LNCaP clone FGC (cell line): ENCODE measurements around the gene DYSF.

ENCODE experiments used
- DNase-seq: peaks from one replicate; pipeline ENCODE4 v3.0.0-alpha.2; 2011; ENCODE audit warnings: low read depth
- H3K4me3 ChIP-seq: 2 replicates; pipeline ENCODE4 v1.5.1; 2011; ENCODE audit warnings: mild to moderate bottlenecking, low read depth, low read length, control low read depth
- TF ChIP-seq, protein P1 (sequence below): IDR thresholded peaks from 2 replicates; pipeline ENCODE4 v1.5.1; 2012; ENCODE audit warnings: mild to moderate bottlenecking; ENCODE audit not compliant: control insufficient read depth, insufficient read depth; ENCODE audit errors: extremely low read depth

DYSF gene

DNA sequence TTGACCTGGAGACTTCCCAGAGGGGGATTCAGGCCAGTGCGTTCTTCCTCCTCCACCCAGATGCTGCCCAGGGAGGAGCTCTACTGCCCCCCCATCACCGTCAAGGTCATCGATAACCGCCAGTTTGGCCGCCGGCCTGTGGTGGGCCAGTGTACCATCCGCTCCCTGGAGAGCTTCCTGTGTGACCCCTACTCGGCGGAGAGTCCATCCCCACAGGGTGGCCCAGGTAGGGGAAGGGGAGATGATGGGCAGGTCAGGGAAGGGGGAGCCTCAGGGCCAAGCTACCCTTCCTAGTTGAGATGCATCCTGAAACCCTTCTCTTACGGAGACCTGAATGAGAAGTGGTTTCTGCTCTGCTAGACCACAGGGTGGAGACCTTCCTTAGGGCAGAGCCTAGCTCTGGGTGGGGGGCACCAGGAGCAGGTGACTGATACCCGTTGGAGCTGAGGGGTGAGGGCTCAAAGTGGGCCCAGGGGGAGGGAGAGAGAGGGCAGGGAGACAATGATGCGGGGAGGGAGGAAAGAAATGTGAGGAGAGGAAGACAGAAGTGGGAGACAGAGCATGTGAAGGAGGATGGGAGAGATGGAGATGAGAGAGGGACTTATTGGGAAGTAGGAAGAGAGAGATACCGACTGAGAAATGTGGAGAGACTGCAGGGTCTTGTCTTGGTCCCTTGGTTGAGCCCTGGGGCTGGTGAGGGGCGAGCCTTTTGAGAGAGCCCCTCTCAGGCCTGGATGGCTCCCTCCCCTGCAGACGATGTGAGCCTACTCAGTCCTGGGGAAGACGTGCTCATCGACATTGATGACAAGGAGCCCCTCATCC is 159.4 kb downstream of the DYSF start:
- no peak for DNase-seq
- no peak overlapping the region for H3K4me3 ChIP-seq
- TF ChIP-seq, protein P1, sequence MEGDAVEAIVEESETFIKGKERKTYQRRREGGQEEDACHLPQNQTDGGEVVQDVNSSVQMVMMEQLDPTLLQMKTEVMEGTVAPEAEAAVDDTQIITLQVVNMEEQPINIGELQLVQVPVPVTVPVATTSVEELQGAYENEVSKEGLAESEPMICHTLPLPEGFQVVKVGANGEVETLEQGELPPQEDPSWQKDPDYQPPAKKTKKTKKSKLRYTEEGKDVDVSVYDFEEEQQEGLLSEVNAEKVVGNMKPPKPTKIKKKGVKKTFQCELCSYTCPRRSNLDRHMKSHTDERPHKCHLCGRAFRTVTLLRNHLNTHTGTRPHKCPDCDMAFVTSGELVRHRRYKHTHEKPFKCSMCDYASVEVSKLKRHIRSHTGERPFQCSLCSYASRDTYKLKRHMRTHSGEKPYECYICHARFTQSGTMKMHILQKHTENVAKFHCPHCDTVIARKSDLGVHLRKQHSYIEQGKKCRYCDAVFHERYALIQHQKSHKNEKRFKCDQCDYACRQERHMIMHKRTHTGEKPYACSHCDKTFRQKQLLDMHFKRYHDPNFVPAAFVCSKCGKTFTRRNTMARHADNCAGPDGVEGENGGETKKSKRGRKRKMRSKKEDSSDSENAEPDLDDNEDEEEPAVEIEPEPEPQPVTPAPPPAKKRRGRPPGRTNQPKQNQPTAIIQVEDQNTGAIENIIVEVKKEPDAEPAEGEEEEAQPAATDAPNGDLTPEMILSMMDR, result no peak

DNA sequence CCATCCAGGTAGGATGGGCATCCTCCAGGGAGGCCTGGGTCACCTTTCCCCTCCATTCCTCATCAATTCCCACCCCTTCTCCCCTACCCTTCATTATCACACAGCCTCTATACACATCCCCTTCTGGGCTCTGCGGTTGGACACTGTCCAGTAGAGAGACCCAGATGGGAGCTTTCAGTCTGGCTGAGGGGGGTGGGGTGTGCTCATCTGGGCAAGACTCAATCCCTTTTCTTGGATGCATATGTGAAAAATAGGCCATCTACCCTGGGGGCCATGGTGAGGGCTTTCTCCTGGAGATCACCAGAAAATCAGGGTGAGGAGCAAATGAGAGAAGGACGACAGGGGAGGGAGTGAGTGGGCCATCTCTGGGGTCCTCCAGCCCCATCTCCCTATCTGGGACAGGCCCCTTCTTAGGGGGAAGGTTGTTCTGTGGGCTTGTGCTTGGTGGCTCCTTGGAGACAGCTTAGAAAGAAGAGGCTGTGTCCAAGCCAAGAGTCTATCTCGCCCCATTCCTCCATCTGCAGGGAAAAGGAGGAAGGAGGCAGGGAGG is 160.1 kb downstream of the DYSF start:
- TF ChIP-seq, protein P1, result no peak
- no peak for DNase-seq
- no peak overlapping the region for H3K4me3 ChIP-seq

DNA sequence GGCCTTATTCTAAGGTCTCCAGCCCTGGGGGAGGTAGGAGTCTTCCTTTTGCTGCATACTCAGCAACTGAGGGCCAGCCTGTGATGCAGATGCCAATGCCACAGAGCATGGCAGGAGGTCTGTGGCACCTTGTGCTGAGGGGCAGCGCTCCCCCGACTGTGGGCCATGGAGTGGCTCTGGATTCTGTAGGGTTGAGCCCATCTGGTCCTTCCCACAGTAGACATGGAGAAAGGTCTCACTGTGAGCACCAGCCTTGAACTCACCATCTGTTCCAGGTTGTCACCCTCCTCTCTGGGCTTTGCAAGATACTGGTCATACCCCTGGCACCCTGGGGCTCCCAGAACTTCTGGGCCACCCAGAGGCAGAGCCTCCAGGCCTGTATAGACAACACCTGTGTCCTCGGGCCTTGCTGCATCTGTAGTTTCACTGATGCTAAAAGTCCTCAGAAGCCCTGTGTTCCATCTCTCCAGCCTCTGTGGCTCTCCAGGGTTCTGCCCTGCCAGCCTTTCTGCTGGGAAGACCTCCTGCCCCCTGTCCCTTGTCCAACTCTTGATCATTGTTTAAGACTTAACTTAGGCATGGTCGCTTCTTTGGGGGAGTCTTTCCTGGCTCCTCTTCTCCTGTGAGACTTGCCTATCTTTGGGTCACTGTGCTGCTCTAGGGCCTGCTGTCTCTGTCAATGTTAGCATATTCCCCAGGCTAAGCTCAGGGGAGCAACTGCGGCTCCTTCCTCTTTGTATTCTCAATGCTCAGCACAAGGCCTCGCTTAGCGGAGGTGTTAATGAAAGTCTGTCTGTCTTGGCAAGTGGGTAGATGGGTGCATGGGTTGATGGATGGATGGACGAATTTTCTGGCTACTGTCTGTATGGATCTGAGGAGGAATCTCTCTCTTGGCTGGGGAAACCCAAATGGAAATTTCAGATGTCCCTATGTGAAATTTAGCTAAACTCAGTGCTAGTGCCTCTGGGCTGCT is 160.9 kb downstream of the DYSF start:
- DNase-seq, result no peak
- no peak overlapping the region for H3K4me3 ChIP-seq
- TF ChIP-seq, protein P1, result no peak

DNA sequence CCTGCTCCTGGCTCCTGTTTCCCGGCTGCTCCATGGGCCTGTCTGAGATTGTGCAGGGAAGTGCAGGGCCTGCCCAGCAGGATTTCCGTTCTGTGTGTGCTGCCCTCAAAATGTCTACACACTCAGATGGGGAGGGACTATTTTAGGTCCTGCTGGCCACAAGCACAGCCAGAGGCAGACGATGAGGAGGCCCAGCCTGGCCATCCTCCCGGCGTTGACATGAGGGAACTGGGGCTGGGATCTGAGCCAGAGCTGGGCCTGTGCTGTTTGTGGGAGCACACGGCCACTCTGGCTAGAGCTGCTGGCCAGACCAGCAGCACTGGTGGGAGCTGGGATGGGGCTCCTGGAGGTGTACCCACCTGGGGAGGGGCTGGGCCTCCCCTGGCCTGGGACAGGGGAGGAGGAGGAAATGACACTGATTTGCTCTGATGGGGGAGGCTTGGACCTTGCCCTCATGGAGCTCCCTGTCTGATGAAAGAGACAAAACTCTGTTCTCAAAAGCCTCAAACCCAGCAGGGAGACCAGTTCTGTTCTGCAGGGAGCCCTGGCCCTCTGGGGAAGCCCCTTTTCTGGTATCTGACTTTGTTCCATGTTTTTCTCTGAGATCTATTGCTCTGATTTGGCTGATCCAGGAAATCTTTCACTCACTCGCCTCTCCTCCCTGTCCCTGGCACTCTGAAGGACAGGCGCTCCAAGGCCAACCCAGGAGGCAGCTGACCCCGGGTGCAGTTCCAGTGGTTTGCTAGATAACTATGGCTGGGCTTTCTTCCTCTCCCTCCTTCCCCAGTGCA is 161.8 kb downstream of the DYSF start:
- TF ChIP-seq, protein P1, result no peak
- H3K4me3 ChIP-seq, result no peak overlapping the region
- no peak for DNase-seq

DNA sequence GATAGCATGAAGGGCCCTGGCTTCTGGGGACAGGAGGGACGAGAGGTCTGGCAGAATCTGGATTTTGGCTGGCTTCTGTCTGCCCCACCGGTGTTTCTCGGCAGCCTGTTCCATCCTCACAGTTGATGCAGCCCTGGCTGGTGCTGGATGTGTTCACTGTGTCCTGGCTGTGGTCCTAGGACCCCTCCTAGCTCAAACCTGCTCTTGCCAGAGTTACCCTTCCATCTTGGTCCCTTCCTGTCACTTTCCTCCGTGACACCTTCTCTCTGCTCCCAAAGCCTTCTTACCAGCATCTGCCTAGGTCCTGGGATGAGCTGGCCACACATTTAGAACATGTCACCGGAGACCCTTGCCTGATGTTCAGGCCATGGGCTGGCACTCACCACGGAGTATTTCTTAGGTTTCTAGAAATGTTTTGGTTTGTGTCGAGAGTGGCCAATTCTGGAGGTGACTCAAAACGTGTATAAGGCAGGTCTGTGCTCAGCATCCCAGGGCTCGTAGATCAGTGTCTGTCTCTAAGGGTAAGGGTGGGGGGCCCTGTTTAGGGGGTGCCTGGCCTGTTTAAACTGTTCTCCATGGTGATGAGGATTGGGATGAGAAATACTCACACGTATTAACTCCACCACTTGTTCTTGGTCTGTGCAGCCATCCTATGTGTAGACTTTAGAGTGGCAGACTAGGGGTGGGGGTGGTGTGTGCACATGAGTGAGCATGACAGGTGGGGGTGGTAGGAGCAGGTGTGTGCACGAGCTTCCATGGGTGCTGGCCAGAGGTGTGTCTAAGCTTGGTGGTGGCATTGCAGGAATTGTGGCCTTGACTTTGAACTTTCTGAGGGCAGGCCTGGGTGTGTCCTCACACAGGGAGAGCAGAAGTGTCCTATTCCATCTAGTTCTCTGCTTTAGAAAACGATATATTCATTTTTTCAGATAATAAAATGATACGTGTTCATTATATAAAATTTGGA is 162.7 kb downstream of the DYSF start:
- TF ChIP-seq, protein P1, result no peak
- H3K4me3 ChIP-seq, result no peak overlapping the region
- DNase-seq, result no peak
